ENCODE results near the gene PCSK2. TPM values are rescaled to one million over a fixed set of nuclear protein-coding genes. Genes with fewer than 3 reads are reported as not detected.
A peak's percentile ranks its signal among the peaks of the same experiment; 100 is the strongest.

PCSK2 gene
- total and polyA plus RNA-seq, 8 donors, result 5.4 to 51.0 (median 9.3) TPM

DNA sequence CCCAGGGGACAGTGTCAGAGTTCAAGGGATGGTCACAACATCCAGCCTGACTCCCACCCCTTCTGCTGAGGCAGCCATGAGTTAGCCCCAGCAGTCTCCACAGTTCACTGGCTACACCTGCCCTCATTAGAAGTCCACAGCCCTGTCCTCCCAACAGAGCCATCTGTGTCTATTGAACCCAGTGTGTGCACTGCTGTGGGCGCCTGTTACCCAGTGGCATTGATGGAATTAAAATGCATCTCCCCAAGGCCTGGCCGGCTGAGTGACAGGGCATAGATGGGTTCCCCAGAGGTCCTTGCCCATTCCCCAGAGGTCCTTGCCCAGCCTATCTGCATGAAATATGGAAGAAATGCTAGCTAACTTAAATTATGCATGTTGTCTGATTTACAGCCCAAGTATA lies 73.3 kb downstream of the PCSK2 start:
- no peak for DNase-seq
- Histone ChIP-seq H3K36me3 (no peaks in the 10 kb centered on the region), H3K9me3 (no peaks in the 10 kb centered on the region), H3K4me3 (no peak overlapping the region), H3K27ac (no peak overlapping the region), H3K4me1 (no peaks in the 10 kb centered on the region), H3K27me3 (no peaks in the 10 kb centered on the region)
- FAIRE-seq, result no peak
- no peak for ATAC-seq
- TF ChIP-seq, protein P1, sequence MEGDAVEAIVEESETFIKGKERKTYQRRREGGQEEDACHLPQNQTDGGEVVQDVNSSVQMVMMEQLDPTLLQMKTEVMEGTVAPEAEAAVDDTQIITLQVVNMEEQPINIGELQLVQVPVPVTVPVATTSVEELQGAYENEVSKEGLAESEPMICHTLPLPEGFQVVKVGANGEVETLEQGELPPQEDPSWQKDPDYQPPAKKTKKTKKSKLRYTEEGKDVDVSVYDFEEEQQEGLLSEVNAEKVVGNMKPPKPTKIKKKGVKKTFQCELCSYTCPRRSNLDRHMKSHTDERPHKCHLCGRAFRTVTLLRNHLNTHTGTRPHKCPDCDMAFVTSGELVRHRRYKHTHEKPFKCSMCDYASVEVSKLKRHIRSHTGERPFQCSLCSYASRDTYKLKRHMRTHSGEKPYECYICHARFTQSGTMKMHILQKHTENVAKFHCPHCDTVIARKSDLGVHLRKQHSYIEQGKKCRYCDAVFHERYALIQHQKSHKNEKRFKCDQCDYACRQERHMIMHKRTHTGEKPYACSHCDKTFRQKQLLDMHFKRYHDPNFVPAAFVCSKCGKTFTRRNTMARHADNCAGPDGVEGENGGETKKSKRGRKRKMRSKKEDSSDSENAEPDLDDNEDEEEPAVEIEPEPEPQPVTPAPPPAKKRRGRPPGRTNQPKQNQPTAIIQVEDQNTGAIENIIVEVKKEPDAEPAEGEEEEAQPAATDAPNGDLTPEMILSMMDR (IDR thresholded peaks at IDR 0.05), result no peak
- intact Hi-C loops (cut with DNase I), result no loop called here
- WGBS, 2 donors, result 63 to 84% methylated on average over 2 of the region's 2 CpGs

DNA sequence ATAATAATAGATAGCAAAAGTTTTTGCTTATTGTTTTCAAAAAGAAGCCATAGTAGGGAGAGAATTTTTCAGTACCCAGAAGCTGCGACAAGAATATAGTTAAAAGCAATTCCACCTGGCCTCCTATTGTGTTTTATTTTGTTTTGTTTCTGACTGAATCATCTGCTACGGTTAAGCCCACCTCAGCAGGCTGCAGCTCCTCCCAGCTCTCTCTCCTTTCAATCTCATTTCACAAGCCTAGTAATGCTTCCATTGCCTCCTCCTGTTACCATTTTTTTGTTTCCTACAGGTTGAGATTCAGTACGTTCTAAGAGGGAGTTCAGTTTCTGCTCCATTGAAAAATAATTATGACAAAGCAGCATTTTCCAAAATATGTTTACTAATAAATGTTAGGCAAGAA lies 77.9 kb downstream of the PCSK2 start:
- ATAC-seq, result no peak
- DNase-seq, result no peak
- no peaks in the 10 kb centered on the region for H3K36me3 ChIP-seq
- H3K27me3 ChIP-seq, result no peaks in the 10 kb centered on the region
- intact Hi-C loops (cut with DNase I), result no loop called here
- H3K9me3 ChIP-seq, result no peaks in the 10 kb centered on the region
- 56 to 61% methylated on average over 3 of the region's 3 CpGs for WGBS, 2 donors
- H3K27ac ChIP-seq, result no peak overlapping the region
- TF ChIP-seq, protein P1 (IDR thresholded peaks at IDR 0.05), result no peak
- H3K4me3 ChIP-seq, result no peak overlapping the region
- no peaks in the 10 kb centered on the region for H3K4me1 ChIP-seq
- FAIRE-seq, result no peak

DNA sequence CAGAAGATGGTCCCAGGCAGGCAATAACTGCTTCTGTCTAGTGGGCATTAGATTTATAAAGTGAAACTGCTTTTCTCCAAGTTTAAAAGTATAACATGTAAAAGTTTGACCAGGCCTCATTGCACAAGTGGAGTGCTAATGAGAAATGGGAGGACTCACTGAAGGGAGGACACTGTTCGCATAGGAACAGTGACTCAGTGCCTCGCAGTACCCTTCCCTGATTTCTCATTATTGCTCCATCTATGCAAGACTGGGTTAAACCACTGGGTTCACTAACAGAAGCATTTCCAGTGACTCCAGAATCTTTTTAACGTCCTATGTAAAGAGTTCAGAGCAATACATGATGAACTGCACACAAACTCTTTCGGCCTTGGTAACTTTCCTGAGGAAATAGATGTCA lies 79.6 kb downstream of the PCSK2 start:
- ATAC-seq (no peak), DNase-seq (no peak), FAIRE-seq (no peak)
- H3K9me3 ChIP-seq, result no peaks in the 10 kb centered on the region
- no peaks in the 10 kb centered on the region for H3K27me3 ChIP-seq
- no peaks in the 10 kb centered on the region for H3K36me3 ChIP-seq
- H3K4me3 ChIP-seq, result no peak overlapping the region
- 76 to 85% methylated on average over 4 of the region's 4 CpGs for WGBS, 2 donors
- TF ChIP-seq, protein P1 (IDR thresholded peaks at IDR 0.05), result no peak
- H3K4me1 ChIP-seq, result no peaks in the 10 kb centered on the region
- intact Hi-C loops (cut with DNase I), result no loop called here
- no peak overlapping the region for H3K27ac ChIP-seq

DNA sequence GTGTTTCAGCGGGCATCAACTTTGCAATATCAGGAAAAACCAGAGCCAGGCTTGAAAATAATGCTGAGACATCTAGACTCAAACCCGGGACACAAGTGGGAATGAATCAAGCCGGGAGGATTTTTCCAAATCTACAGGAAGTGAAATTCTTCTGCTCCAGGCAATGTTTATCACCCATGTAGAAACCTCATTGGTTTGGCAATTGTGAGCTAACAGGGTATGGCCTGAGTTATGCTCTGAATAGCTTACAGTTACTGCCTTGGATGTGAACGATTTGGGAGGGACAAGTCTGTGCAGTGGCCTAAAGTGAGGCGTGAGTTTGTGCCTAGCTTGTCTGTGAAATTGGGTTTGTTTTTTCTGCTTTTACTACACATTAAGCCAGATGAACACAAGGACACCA lies 87.4 kb downstream of the PCSK2 start:
- ATAC-seq (no peak), DNase-seq (no peak), FAIRE-seq (no peak)
- Histone ChIP-seq H3K27ac (no peak overlapping the region), H3K4me3 (no peak overlapping the region), H3K27me3 (no peaks in the 10 kb centered on the region), H3K4me1 (no peaks in the 10 kb centered on the region), H3K36me3 (no peaks in the 10 kb centered on the region), H3K9me3 (no peaks in the 10 kb centered on the region)
- TF ChIP-seq, protein P1 (IDR thresholded peaks at IDR 0.05), result no peak
- intact Hi-C loops (cut with DNase I), result no loop called here
- WGBS, 2 donors, result 64 to 69% methylated on average over 5 of the region's 5 CpGs

DNA sequence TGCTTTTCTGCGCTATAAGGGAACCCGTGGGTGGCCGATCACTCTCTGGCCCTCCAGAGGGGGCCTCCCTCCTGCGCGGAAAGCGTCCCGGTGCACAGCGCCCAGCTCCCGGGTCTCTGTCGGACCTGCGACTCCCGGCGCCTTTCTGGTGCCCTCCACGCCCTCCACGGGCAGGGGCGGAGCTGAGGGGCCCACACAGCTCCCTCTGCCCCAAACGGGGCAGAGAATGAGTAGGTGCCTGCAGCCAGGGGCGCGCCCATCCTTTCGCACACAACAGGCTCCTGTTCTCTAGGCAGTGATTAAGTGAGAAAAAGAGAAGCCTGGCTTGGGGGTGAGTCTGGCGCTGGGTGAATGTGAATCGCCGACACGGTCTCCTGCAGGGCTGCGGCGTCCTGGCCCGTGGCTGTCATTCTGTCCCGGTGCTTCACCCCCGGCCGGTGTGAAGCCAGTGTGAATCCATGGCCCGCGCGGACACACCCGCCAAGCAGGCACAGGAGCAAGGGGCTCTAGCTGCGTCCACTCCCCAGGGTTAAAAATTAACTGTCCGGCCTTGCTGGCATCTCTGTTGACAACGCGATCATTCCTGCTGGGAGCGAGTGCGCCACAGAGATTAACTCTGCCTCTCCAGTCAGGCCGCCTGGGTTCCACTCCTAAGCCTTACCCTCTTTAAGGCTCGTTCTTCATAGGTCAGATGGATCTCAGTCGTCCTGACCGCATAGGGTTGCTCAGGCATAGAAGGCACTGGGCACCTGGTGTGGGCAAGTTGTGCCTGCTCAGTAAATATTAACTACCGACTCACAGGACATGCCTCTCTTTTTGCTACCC lies 88.8 kb downstream of the PCSK2 start:
- Histone ChIP-seq H3K36me3 (no peaks in the 10 kb centered on the region), H3K4me1 (no peaks in the 10 kb centered on the region), H3K27ac (no peak overlapping the region), H3K27me3 (no peaks in the 10 kb centered on the region), H3K4me3 (peak overlapping the region in 3 of 4 donors; percentile 14 to 28 (median 18)), H3K9me3 (no peaks in the 10 kb centered on the region)
- FAIRE-seq (no peak), ATAC-seq (peak; percentile 38 to 74 (median 62)), DNase-seq (peak in 4 of 6 donors; percentile 13 to 57 (median 32))
- 5 to 6% methylated on average over 45 of the region's 45 CpGs for WGBS, 2 donors
- TF ChIP-seq, protein P1 (IDR thresholded peaks at IDR 0.05), result no peak
- intact Hi-C loops (cut with DNase I), result no loop called here
